Endothelial cell of umbilical vein (primary cell): ENCODE measurements around the gene GMEB2. TPM values are rescaled to one million over a fixed set of nuclear protein-coding genes. Genes with fewer than 3 reads are reported as not detected.

ENCODE experiments used
- BruUV-seq: library from RNA; stranded (reverse); fragments of 400-500 nt; replicated peaks from 2 replicates; lab custom pipeline; 2021; lab: Mats Ljungman, UMichigan
- CTCF ChIA-PET: fragments of 300-600, 350-600 bp; sonication (Branson Sonifier 250); formaldehyde crosslinking; loops from one replicate; lab custom pipeline; 2021; ENCODE audit warnings: antibody characterized with exemption, inconsistent platforms; lab: Charles Lee
- POLR2A ChIA-PET: fragments of 300-600, 350-600 bp; sonication (Branson Sonifier 250); formaldehyde crosslinking; loops from one replicate; lab custom pipeline; 2021; ENCODE audit warnings: antibody characterized with exemption, inconsistent platforms; lab: Charles Lee
- DNase-seq: peaks from one replicate; pipeline ENCODE4 v3.0.0-alpha.2; 2011; ENCODE audit warnings: low read depth, low spot score
- FAIRE-seq: peaks from 2 replicates; lab custom pipeline; 2011; peaks lifted over from hg19 to GRCh38; lab: Jason Lieb, UNC
- H2AFZ ChIP-seq: 2 replicates; pipeline ENCODE4 v1.6.0; 2012; ENCODE audit warnings: low read depth, low read length, control low read depth, inconsistent platforms
- H3K27ac ChIP-seq: 2 replicates; pipeline ENCODE4 v1.5.1; 2011; ENCODE audit warnings: low read depth, mild to moderate bottlenecking, control low read depth, low read length, moderate library complexity; ENCODE audit not compliant: insufficient read depth
- H3K27me3 ChIP-seq, 2 experiments: 2 replicates each; pipeline versions ENCODE4 v1.6.0 to v1.6.1; 2011; ENCODE audit warnings: low read length in 2 of 2, mixed read lengths in 1 of 2; ENCODE audit not compliant: control insufficient read depth in 2 of 2, insufficient read depth in 2 of 2
- H3K36me3 ChIP-seq, 2 experiments: 2 replicates in 1 of 2; 3 replicates in 1 of 2; pipeline ENCODE4 v1.5.1; 2011; ENCODE audit warnings: low read length in 2 of 2, mild to moderate bottlenecking in 1 of 2, moderate library complexity in 1 of 2; ENCODE audit not compliant: control insufficient read depth in 2 of 2, insufficient read depth in 2 of 2; ENCODE audit errors: extremely low read depth in 1 of 2
- H3K4me1 ChIP-seq: 3 replicates; pipeline ENCODE4 v1.5.1; 2011; ENCODE audit warnings: mild to moderate bottlenecking, low read length; ENCODE audit not compliant: control insufficient read depth, insufficient read depth; ENCODE audit errors: extremely low read depth
- H3K4me2 ChIP-seq: 2 replicates; pipeline ENCODE4 v1.6.1; 2011; ENCODE audit warnings: low read length, control low read depth, mixed read lengths; ENCODE audit not compliant: insufficient read depth
- H3K4me3 ChIP-seq, 3 experiments: fragments of 200-600 bp in 1 of 3; sonication (generic), shearing (Covaris generic) in 1 of 3; replicated peaks in 1 of 3; 2 replicates each; pipeline ENCODE4 v1.5.1; 2011 to 2016; ENCODE audit warnings: control low read depth in 3 of 3, low read length in 3 of 3, mild to moderate bottlenecking in 2 of 3, inconsistent platforms in 1 of 3, low read depth in 1 of 3, moderate library complexity in 1 of 3; ENCODE audit not compliant: insufficient read depth in 1 of 3
- H3K79me2 ChIP-seq: 2 replicates; pipeline ENCODE4 v1.6.0; 2012; ENCODE audit warnings: low read length, inconsistent platforms; ENCODE audit not compliant: control insufficient read depth, insufficient read depth
- H3K9ac ChIP-seq: replicated peaks from 2 replicates; pipeline ENCODE3; 2011; ENCODE audit warnings: low read length, control low read depth; ENCODE audit not compliant: insufficient read depth; ENCODE audit errors: extremely low read depth
- H3K9me1 ChIP-seq: replicated peaks from 3 replicates; pipeline ENCODE4 v1.6.0; 2011; ENCODE audit warnings: mild to moderate bottlenecking, low read length; ENCODE audit not compliant: control insufficient read depth, insufficient read depth; ENCODE audit errors: extremely low read depth
- H3K9me3 ChIP-seq: replicated peaks from 2 replicates; pipeline ENCODE4 v1.5.1; 2012; ENCODE audit warnings: low read length, inconsistent platforms; ENCODE audit not compliant: control insufficient read depth, insufficient read depth
- H4K20me1 ChIP-seq: replicated peaks from 2 replicates; pipeline ENCODE3; 2011; ENCODE audit warnings: mild to moderate bottlenecking, low read length; ENCODE audit not compliant: control insufficient read depth, insufficient read depth; ENCODE audit errors: extremely low read depth
- CTCF ChIP-seq, 2 donors: IDR thresholded peaks; 1 replicate in 1 of 2; 2 replicates in 1 of 2; pipeline ENCODE4 v1.5.1; 2011; ENCODE audit warnings: low read length in 2 of 2, mild to moderate bottlenecking in 2 of 2, moderate library complexity in 2 of 2, control low read depth in 1 of 2, inconsistent platforms in 1 of 2, low read depth in 1 of 2; ENCODE audit not compliant: insufficient read depth in 1 of 2; ENCODE audit errors: extremely low read depth in 1 of 2
- EZH2 ChIP-seq: IDR thresholded peaks from 2 replicates; pipeline ENCODE4 v1.6.1; 2012; ENCODE audit warnings: borderline replicate concordance, low read depth, mild to moderate bottlenecking, moderate library complexity, low read length, inconsistent platforms; ENCODE audit not compliant: severe bottlenecking
- FOS ChIP-seq: IDR thresholded peaks from 2 replicates; pipeline ENCODE4 v1.6.1; 2011; ENCODE audit warnings: mild to moderate bottlenecking, low read length, moderate library complexity, borderline replicate concordance; ENCODE audit not compliant: insufficient read depth
- GATA2 ChIP-seq: IDR thresholded peaks from 2 replicates; pipeline ENCODE4 v1.7.0; 2011; ENCODE audit warnings: low read depth, mild to moderate bottlenecking, moderate library complexity, mixed read lengths, low read length; ENCODE audit not compliant: insufficient read length, insufficient read depth
- JUN ChIP-seq: IDR thresholded peaks from 2 replicates; pipeline ENCODE4 v1.6.1; 2011; ENCODE audit warnings: borderline replicate concordance, low read depth; ENCODE audit not compliant: insufficient read length, insufficient read depth
- MYC ChIP-seq: IDR thresholded peaks from one replicate; pipeline ENCODE4 v1.6.1; 2011; ENCODE audit warnings: mild to moderate bottlenecking, low read depth, low read length
- POLR2A ChIP-seq: IDR thresholded peaks from 2 replicates; pipeline ENCODE4 v1.6.1; 2012; ENCODE audit warnings: low read depth, mild to moderate bottlenecking, control low read depth, low read length
- POLR2AphosphoS5 ChIP-seq: IDR thresholded peaks from 2 replicates; pipeline ENCODE4 v1.6.1; 2012; ENCODE audit warnings: low read depth, mild to moderate bottlenecking, control low read depth, low read length, moderate library complexity; ENCODE audit not compliant: insufficient read depth
- dilution Hi-C: fragments of 300-500 bp; cut with MboI; formaldehyde crosslinking; loops from one replicate; pipeline ENCODE4 v1.15.0; 2019; ENCODE audit warnings: low sequenced_read_pairs; ENCODE audit not compliant: extremely low pct_ligation_motif_present
- intact Hi-C: fragments of 100-400 bp; cut with micrococcal nuclease; formaldehyde crosslinking; loops from one replicate; pipeline ENCODE4 v1.10.0; 2022
- polyA plus RNA-seq, 4 experiments: library from polyadenylated mRNA; depleted of rRNA in 3 of 4; stranded (reverse) in 3 of 4; unstranded in 1 of 4; fragments of >200 nt; gene quantifications; 2 replicates each; pipeline versions ENCODE4 v1.2.1 to v1.2.3, GENCODE V29; 2011 to 2012; ENCODE audit warnings: missing spikeins in 1 of 4
- total RNA-seq: library from RNA; stranded (reverse); gene quantifications from 2 replicates; pipeline ENCODE4 v1.2.3, GENCODE V29; 2021
- TF ChIP-seq, protein P1 (sequence below): IDR thresholded peaks from 2 replicates; pipeline ENCODE4 v1.6.1; 2011; ENCODE audit not compliant: insufficient read depth, insufficient read length

GMEB2 gene
- total and polyA plus RNA-seq, 2 donors (not counting 3 experiments of a cell fraction or from before 2014, with no cell fraction given): 12.7 to 14.1 TPM

DNA sequence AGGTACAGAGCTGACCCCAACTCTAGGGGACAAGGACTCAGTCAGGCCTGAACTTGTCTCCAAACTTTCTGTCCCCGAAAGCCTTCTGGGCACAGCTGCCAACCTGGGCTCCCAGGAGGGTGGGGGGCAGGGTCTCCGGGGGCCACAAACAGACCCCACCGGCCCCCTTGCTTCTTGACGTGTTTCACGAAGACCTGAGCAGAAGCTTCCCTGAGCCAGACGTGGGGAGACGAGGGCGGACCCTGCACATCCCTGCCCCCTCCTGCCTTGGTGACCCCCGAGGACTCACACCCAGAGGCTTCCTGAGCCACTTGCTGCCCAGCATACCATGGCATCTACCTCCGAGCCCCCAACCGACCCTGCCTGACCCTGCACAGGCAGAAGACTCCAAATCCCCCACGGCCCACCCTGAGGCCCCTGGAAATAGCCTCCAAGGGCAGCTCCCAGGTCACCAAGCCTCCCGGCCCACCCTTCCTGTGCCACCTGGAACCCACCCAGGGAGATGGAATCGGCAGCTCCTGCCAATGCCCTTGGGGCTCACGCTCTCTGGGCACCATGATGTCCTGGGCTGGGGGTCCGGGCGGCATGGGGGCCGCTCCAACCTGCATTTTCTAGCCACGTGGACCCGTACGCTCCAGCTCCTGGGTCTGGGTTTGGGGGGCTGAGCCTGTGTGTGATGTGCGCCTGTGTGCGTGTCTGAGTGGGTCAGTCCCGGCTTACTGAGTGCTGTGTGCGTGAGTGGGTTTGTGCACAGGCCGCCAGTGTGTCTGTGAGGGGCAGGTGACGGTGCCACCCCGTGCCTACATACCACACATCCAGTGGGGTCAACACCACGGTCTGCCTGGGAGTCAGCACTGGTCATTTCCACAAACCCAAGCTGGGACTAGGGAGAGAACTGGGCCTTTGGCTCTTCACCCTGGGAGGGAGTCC is 87.2 kb downstream of the GMEB2 start:
- POLR2A ChIA-PET: interaction anchor here (0.6 kb wide), 1 partner anchor 11 kb away, joined by 3 read pairs; no protein-coding TSS in a partner anchor
- no peaks in the 10 kb centered on the region for H3K9me3 ChIP-seq
- no peaks in the 10 kb centered on the region for H4K20me1 ChIP-seq
- no peak overlapping the region for H2AFZ ChIP-seq
- dilution Hi-C loops: no loop called here
- no peak overlapping the region for H3K27ac ChIP-seq
- no peaks in the 10 kb centered on the region for H3K9me1 ChIP-seq
- FAIRE-seq: no peak
- no peaks in the 10 kb centered on the region for H3K4me1 ChIP-seq
- no peaks in the 10 kb centered on the region for H3K27me3 ChIP-seq
- no TSS peak for BruUV-seq
- DNase-seq: no peak
- H3K79me2 ChIP-seq: no peaks in the 10 kb centered on the region
- H3K9ac ChIP-seq: no peak overlapping the region
- H3K4me2 ChIP-seq: no peak overlapping the region
- no peaks in the 10 kb centered on the region for H3K36me3 ChIP-seq
- CTCF ChIA-PET: interaction anchor here (0.7 to 5.7 kb wide), 9 partner anchors 7 to 582 kb away, joined by 3 to 89 read pairs (median 12); partner anchors contain the start of genes PPDPF and SRMS
- TF ChIP-seq POLR2A (no peak), EZH2 (no peak), POLR2AphosphoS5 (no peak), MYC (no peak), JUN (no peak), FOS (no peak), GATA2 (no peak), CTCF (IDR thresholded peaks at IDR 0.05; ENCODE audit: extremely low read depth in 1 of 2, insufficient read depth in 1 of 2, low read depth in 1 of 2, low read length in 2 of 2) (no peak)
- TF ChIP-seq, protein P1, sequence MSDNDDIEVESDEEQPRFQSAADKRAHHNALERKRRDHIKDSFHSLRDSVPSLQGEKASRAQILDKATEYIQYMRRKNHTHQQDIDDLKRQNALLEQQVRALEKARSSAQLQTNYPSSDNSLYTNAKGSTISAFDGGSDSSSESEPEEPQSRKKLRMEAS: no peak
- intact Hi-C loops: loop anchor here (2.0 kb wide), 2 partner anchors 235 to 517 kb away; no protein-coding TSS in a partner anchor
- H3K4me3 ChIP-seq: no peak overlapping the region
